Measurements from ENCODE around the gene LEMD2.

LEMD2 gene

GRCh38 chr6:33777398-33778388 lies 11.2 kb downstream of the LEMD2 start:
- DNase-seq (ENCODE audit: extremely low read depth, low read depth): no peak
- no peak for TF ChIP-seq CTCF (IDR thresholded peaks at IDR 0.05; ENCODE audit: low read depth, low read length)

GRCh38 chr6:33776764-33777163 lies 12.2 kb downstream of the LEMD2 start:
- TF ChIP-seq CTCF (IDR thresholded peaks at IDR 0.05; ENCODE audit: low read depth, low read length): no peak
- no peak for DNase-seq (ENCODE audit: extremely low read depth, low read depth)

- no peak for TF ChIP-seq CTCF (IDR thresholded peaks at IDR 0.05; ENCODE audit: low read depth, low read length)
Measured at GRCh38 chr6:33776186-33776585, 12.7 kb downstream of the LEMD2 start.

GRCh38 chr6:33774774-33775173 lies 14.2 kb downstream of the LEMD2 start:
- no peak for TF ChIP-seq CTCF (IDR thresholded peaks at IDR 0.05; ENCODE audit: low read depth, low read length)
- DNase-seq (ENCODE audit: extremely low read depth, low read depth): no peak

More at GRCh38 chr6:33776186-33776585, 12.7 kb downstream of the LEMD2 start:
- DNase-seq (ENCODE audit: extremely low read depth, low read depth): no peak

- DNase-seq (ENCODE audit: extremely low read depth, low read depth): no peak
- no peak for TF ChIP-seq CTCF (IDR thresholded peaks at IDR 0.05; ENCODE audit: low read depth, low read length)
Measured at GRCh38 chr6:33772902-33773472, 15.9 kb downstream of the LEMD2 start.

GRCh38 chr6:33772082-33772830 lies 16.7 kb downstream of the LEMD2 start:
- TF ChIP-seq CTCF (IDR thresholded peaks at IDR 0.05; ENCODE audit: low read depth, low read length): no peak
- DNase-seq (ENCODE audit: extremely low read depth, low read depth): no peak

All from AG09319 (cell line).